GM19351 (cell line): Measurements from ENCODE around the gene PHETA1.

Experiments used
- ATAC-seq: cut with Tn5 transposase; IDR thresholded peaks from one replicate; pipeline ENCODE4 v1.9.1; 2021; ENCODE audit warnings: mild to moderate bottlenecking, moderate library complexity; ENCODE audit not compliant: unreplicated experiment

Gene PHETA1, protein sequence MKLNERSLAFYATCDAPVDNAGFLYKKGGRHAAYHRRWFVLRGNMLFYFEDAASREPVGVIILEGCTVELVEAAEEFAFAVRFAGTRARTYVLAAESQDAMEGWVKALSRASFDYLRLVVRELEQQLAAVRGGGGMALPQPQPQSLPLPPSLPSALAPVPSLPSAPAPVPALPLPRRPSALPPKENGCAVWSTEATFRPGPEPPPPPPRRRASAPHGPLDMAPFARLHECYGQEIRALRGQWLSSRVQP

DNA sequence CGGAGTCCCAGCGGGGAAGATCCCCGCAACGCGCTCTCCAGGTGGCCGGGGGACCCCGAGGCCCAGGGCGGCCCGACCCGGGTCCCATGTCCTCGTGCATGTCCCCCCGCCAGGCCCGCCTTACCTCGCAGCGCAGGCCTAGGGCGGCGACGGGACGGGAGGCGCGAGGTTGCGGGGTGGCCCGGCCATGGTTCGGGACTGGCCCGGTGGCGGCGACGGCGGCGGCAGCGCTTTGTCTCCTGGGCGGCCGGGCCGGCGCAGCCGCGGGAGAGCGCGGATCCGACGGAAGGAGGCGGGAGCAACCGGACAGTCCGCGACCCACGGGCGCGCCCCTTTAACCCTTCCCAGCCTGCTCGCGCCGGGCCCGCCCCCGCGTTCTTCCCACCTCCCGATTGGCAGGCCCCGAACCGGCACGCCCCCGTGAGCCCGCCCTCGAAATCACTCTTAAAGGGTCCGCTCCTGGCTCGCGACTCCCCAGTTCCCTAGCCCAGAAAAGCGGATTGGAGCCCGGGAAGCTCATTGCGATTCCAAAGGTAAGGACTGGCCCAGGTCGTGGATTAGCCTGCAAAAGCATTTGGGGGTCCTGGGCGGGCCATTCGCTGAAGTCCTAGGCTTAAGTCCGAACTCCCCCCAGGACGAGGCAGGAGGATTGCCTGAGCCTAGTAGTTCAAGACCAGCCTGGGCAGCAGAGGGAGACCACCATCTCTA lies at the start of gene PHETA1:
Gene PHETA1, minus strand, starts transcription at position 308 of the 708 bp plus-strand sequence. CDS start 5,668 bp downstream, outside the sequence.
- peak; percentile 93 for ATAC-seq

DNA sequence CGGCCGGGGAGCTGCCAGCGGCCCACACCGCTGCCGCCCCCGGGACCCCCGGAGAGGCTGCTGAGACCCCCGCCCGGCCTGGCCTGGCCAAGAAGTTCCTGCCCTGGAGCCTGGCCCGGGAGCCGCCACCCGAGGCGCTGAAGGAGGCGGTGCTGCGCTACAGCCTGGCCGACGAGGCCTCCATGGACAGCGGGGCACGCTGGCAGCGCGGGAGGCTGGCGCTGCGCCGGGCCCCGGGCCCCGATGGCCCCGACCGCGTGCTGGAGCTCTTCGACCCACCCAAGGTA lies 49.6 kb upstream of the PHETA1 start:
- no peak for ATAC-seq

DNA sequence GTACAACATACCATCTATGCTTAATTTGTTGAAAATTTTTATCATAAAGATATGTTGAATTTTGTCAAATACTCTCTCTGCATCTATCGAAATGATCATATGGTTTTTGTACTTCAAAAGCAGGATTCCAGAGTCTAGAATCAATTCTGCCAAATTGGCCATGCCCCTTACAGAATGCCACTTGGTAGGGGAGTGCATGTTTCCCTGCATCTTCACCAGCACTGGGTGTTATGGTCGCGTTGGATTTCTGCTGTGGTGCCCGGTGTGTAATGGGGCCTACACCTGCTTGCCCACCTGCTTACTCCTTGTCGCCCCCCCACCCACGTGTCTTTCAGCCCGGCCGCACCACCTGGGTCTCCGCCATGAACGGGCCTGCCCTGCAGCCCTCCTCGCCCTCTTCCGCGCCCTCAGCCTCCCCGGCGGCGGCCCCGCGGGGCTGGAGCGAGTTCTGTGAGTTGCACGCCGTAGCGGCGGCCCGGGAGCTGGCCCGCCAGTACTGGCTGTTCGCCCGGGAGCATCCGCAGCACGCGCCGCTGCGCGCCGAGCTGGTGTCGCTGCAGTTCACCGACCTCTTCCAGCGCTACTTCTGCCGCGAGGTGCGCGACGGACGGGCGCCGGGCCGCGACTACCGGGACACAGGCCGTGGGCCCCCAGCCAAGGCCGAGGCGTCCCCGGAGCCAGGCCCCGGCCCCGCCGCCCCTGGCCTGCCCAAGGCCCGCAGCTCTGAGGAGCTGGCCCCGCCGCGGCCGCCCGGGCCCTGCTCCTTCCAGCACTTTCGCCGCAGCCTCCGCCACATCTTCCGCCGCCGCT lies 49.1 kb upstream of the PHETA1 start:
- no peak for ATAC-seq

DNA sequence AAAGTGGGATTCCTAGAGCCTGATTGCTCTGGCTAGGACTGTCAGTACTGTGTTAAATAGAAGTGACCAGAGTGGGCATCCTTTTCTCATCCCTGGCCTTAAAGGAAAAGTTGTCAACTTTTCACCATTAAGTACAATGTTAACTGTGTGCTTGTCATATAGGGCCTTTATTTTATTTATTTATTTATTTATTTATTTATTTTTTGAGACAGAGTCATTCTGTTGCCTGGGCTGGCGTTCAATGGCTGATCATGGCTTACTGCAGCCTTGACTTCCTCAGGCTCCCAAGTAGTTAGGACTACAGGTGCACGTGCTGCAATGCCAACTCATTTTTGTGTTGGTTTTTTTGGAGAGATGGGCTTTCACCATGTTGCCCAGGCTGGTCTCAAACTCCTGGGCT lies 48.4 kb upstream of the PHETA1 start:
- no peak for ATAC-seq

DNA sequence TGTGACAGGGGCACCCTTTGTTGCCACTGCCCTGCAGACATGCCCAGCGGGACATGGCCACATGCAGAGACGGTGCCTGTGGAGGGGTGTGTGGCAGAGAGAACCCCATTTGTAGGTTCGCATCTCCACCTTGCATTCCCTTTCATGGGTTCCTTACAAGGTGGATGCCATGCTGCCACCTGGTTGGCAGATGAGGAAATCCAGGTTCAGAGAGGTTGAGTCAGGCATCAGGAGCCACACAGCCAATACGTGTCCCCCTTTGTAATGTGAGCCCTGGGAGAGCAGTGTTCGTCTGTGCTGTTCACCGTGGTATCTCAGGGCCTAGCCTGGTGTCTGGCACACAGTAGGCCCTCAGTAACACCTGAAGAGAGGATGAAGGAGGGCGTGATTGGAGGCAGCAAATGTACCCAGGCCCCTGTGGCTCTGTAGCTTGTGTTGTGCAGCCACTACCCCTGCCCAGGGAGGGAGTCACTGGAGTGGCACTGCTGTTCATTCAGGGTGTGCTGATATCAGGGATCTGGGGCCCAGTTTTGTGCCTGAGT lies 45.9 kb upstream of the PHETA1 start:
- ATAC-seq: no peak

DNA sequence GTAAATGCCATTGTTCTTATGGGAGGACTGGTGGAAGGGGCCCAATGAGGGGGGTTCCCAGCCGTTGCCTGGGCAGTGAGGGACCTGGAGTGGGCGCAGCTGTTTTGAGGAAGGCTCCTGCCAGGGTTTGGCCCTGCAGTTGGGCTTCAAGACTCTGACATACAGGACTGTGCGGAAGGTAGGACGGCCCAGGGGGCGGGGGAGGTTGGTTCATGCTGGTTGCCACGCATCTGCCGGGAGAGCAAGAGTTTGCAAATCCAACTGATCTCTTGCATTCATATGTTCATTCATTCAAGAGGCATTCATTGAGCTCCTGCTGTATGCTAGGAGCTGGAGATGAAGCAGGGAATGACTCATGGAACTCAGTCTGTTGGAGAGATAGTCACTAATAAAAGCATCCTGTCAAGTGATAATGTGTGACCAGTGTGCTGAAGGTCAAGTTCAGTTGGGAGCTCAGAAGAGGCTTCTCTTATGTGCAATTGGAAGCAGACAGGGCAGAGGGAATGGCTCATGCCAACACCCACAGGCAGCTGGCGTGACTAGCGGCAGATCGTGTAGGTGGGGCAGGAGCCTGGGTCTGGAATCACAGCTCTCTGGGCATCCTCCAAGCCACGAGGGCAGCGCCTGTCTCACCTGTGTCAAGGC lies 44.7 kb upstream of the PHETA1 start:
- ATAC-seq: no peak

DNA sequence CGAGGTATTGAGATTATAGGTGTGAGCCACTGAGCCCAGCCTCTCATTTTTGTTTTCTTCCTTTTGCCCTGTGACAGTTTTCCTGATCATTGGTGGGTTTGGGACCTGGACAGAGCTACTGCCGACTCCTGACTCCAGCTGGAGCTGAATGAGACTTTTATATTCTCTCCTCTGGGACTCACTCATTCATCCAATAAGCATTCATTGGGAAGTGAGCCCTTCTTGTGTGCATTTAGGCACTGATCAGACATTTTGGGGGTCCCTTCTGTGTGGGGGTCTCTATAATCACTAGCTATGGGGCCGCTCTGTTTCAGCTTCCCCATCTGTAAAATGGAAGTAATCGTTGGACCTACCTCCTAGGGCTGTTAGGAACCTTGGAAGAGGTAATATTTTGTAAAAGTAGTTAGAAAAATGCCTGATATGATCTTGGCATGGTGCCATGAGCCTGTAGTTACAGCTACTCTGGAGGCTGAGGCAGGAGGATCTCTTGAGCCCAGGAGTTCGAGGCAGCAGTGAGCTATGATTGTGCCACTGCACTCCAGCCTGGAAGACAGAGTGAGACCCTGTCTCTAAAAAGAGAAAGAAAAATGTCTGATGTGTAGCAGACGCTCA lies 44.0 kb upstream of the PHETA1 start:
- no peak for ATAC-seq

DNA sequence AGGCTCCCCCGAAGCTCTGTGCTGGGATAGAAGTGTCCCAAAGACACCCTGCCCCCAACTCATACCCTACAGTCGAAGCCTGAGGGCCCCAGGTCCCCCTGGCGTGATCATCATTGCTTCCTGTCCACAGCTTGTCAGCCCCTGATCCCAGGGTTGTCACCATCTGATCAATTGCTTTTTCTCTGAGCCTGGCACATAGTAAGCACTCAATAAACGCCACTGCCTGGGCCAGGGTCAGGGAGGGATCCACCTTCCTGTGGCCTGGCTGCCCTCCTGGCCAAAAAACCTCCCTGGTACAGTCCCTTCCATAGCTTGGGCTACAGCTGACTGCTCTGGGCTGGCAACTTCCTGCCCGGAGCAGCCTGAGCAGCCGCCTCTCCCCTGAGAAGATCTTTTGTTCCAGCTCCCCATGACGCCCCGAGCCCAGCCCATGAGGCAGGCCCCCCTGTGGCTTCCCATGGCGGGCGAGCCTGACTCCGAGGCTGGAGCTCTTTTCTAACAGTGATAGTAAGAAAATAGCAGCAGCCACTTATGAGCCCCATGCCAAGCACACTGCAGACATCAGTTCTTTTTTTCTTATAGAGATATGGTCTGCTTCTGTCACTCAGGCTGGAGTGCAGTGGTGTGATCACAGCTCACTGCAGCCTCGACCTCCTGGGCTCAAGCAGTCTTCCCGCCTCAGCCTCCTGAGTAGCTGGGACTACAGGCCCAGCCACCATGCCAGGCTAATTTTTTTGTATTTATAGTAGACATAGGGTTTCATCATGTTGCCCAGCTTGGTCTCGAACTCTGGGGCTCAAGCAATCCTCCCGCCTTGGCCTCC lies 43.3 kb upstream of the PHETA1 start:
- ATAC-seq: no peak

DNA sequence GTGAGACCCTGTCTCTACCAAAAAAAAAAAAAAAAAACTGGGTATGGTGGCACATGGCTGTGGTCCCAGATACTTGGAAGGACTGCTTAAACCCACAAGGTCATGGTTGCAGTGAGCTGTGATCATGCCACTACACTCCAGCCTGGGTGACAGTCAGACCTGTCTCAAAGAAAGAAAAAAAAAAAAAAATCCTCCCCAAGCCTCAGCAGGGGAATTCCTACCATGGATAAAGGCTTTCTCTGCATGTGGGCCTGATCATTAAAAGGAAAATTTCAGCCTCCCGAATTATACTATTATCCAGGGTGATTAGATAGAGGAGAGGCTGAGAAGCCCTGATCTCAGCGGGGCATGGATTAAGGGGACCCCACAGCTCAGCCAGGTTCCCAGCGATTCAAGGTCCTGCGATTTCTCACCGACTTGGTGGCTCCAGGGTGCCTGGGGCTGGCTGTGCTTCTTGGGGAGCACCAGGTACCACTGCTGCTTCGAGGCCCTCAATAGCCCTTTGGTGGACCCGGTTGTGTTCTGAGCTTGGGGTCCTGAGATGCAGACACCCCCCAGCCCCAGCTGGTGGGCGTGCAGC lies 42.4 kb upstream of the PHETA1 start:
- no peak for ATAC-seq

DNA sequence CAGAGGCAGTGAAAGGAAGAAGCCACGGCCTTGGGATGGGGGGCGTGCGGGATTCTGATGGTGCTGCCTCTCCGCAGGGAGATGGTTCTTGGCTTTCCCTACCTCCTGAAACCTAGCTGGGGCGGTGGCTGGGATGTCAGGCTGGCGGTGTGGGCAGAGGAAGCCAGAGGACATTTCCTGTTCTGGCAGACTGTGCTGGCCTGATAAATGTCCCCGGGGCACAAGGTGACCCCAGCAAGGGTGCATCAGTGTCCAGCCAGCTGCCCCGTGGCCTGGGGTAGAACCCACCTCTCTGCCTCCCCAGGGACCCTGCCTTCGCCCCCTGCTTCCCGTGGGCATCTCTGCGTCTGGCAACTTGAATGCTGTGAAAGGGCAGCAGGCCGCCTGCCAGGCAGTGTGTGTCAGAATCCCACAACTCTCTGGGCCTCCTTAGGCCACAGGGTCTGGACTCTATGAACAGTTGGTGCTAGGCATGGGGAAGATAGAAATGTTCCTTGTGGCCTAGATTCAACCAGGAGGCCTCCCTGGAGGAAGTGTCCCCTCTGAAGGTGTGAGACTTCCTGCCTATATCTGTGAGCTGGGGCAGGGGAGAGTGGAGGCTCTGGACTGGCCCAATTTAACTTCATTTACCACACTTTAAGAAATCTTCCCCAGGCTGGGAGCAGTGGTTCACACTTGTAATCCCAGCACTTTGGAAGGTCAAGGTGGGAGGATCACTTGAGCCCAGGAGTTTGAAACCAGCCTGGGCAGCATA lies 41.7 kb upstream of the PHETA1 start:
- no peak for ATAC-seq

DNA sequence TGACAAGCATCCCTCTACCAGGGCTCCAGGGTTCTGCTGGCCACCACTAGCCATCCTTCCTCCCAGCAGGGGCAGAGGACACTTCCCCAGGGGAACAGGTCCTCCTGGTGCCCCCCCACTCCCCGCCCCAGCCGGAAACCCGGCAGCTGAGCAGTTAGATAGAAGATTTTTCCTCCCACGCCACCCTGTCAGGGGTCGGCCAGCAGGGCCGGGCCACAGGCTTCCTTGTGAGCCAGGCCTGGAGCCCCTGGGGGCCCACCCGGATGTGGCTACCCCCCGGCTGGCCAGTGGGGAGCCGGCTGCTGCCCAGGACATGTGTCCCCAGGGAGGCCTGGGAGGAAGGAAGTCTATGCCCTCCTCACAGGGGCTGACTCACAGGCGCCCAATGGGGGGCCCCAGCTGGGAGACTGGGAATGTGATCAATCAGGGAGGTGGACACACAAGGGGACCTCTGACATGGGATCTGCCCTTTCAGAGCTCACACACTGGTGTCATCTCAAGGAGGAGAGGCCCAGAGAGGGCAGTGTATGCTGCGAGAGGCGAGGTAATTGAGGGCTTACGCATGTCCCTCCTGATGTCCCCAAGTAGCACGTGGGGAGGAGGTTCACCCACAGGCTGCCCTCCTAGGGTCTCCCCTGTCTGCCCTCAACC lies 41.0 kb upstream of the PHETA1 start:
- ATAC-seq: no peak

DNA sequence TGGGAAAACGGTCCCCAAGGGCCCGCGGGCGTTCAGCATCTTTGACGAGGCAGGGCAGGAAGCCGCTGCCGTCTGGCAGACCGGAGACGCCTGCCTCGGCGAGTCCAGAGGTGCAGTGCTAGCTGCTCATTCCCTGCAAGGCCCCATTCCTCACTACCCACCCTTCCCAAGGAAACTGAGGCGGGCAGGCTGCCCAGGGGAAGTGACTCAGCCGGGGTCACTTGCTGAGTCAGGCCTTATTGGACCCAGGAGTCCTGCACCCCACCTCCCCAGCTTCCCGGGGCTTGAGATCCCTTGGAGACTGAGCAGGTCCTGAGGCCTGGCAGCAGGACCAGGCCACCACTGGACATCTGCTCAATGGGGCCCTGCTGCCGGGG lies 40.5 kb upstream of the PHETA1 start:
- no peak for ATAC-seq

DNA sequence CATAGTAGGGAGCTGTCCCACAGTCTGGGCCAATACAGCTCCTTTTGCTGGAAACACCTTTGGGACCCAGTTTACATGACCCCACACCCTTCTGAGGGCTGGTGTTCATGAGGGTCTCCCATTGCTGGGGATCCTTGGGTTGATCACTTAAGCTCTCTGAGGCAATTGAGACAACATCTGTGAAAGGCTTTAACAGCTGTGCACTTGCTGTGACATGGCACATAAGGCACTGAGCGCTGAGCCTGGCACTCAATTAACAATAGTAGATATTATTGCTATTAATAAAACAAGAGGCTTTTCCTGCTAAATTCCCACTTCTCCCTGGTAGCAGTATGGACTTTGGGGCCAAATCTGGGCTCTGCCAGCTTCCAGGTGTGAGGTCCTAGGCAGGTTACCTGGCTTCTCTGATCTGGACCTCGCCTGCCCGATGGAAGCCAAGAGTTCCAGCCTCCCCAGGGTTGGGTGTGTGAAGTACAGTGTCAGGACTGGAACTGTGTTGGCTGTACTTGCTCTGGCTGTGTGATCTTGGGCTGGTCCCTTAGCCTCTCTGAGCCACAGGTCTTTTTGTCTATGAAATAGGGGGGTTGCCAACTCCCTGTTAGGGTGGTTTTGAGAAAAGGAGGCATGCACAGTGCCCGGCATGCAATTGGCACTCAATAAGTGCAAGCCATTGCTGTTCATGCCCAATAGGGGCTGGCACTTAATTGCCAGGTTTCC lies 39.9 kb upstream of the PHETA1 start:
- no peak for ATAC-seq

DNA sequence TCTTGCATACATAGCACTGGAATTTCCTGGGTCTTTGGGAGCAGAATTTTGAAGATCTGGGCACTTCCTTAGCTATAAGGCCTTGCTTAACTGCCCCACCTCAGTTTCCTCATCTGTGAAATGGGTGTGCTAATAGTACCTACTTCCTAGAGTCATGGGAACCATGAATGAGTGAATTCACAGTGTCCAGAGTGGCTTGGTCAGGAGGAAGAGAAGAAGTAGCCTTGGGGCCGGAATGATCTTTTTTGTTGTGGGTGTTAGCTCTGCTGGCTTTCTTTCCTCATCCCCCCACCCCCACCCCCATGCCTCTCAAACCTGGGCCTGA lies 39.2 kb upstream of the PHETA1 start:
- no peak for ATAC-seq

DNA sequence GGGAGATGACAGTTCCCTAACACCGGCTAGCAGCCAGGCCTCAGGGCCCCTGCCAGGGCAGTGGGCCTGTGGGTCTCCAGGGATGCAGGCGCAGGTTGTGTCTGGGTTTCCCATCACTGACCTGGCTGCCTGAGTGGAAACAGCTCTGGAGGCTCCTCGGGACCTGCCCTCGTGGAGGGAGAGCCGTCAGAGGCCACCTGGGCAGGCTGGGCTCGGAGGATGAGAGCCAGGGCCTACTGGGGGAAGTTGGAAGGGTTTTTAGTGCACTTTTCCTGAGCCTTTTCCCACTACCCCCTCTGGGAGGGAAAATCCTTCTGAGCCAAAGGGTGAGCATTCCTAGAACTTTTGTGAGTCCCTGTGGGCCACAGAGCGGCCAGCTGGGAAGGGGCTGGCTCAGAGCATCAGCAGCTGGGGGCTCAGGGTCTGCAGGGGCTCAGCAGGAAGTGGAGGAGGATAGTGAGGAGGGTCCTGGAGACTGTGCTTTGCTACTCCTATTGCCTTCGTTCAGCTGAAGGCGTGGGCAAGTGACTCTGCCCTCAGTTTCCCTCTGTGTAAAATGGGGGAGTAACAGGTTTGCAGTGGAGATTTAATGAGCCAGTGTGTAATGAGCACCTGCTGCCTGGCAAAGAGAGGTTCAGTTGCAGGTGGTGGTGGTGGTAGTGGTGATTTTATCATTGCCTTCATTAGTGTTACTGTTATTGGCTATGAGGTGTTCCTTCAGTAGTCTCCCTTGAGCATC lies 38.7 kb upstream of the PHETA1 start:
- no peak for ATAC-seq

DNA sequence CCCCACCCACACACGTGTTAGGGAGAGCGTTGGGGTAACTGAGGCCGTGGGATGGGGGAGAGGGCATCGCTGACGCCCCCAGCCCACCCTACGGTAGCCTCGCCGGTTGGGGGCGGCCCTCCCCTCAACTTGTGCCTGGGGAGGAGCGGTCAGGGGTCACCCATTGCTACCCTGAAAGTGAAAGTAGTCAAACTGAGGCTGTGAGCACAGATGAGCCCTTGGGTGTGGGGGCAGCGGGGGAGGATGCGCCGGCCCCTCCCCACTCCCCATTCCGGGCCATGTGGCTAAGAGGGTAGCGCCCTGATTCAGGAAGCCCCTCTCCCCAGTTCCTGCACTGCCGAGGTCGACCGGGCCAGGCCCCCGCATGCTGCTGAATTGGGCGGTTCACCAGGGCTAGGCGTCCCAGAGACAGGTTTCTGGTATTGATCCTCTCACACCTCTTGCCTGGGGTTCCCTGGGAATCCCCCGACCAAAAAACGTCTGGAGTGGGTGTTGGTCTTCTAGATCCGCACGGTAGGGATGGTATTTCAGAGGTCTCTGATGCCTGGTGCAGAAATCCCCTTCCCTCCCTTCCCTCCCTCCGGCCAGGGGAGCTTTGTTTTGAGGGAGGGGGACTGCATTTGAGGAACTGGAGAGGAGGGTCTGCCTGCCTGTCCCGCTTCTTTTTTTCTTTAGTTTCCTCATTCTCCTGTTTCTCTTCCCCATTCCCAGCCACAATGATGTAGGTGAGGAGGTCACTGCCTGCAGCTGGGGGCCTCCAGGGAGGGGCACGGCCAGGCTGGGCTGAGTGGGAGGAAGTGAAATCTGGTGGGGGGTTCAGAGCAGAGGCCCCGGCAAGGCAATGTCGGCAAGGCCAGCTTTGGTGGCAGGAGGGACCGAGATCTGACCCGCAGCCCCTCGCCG lies 37.8 kb upstream of the PHETA1 start:
- ATAC-seq: no peak
